NCI-H146 treated with DMSO at 0.1 percent for 48 hours (cell line): ENCODE results near the gene FNDC3B.

ENCODE experiments used
- DNase-seq: peaks from one replicate; lab custom pipeline; 2025; ENCODE audit not compliant: unreplicated experiment; lab: John Stamatoyannopoulos, UW

Gene FNDC3B

GRCh38 chr3:172051957-172052354 lies 12.6 kb downstream of the FNDC3B start:
- no peak for DNase-seq

GRCh38 chr3:172052405-172052804 lies 13.0 kb downstream of the FNDC3B start:
- DNase-seq = no peak

GRCh38 chr3:172054115-172054764 lies 14.9 kb downstream of the FNDC3B start:
- no peak for DNase-seq

- no peak for DNase-seq
Observed at GRCh38 chr3:172056416-172056815, 17.0 kb downstream of the FNDC3B start.

GRCh38 chr3:172057059-172057458 lies 17.7 kb downstream of the FNDC3B start:
- no peak for DNase-seq

- no peak for DNase-seq
Observed at GRCh38 chr3:172057624-172058327, 18.4 kb downstream of the FNDC3B start.

- no peak for DNase-seq
Observed at GRCh38 chr3:172059532-172059931, 20.2 kb downstream of the FNDC3B start.

GRCh38 chr3:172060234-172060633 lies 20.9 kb downstream of the FNDC3B start:
- no peak for DNase-seq

- DNase-seq = no peak
Observed at GRCh38 chr3:172061724-172062184, 22.4 kb downstream of the FNDC3B start.

GRCh38 chr3:172062761-172063160 lies 23.4 kb downstream of the FNDC3B start:
- DNase-seq = no peak

GRCh38 chr3:172063456-172064432 lies 24.4 kb downstream of the FNDC3B start:
- DNase-seq = no peak

- DNase-seq = no peak
Observed at GRCh38 chr3:172065527-172065926, 26.1 kb downstream of the FNDC3B start.

GRCh38 chr3:172065967-172066762 lies 26.8 kb downstream of the FNDC3B start:
- no peak for DNase-seq

GRCh38 chr3:172066880-172067796 lies 27.8 kb downstream of the FNDC3B start:
- no peak for DNase-seq

- DNase-seq = no peak
Observed at GRCh38 chr3:172067837-172068440, 28.6 kb downstream of the FNDC3B start.

- DNase-seq = no peak
Observed at GRCh38 chr3:172068977-172069376, 29.6 kb downstream of the FNDC3B start.

GRCh38 chr3:172069478-172069877 lies 30.1 kb downstream of the FNDC3B start:
- DNase-seq = no peak

GRCh38 chr3:172070269-172070668 lies 30.9 kb downstream of the FNDC3B start:
- DNase-seq = no peak

GRCh38 chr3:172070802-172071201 lies 31.4 kb downstream of the FNDC3B start:
- no peak for DNase-seq
